Ishikawa (cell line): ENCODE results near the gene PLCB1.

Source experiments
- CEBPB ChIP-seq: IDR thresholded peaks from 2 replicates; pipeline ENCODE4 v1.6.1; 2012
- CREB1 ChIP-seq: IDR thresholded peaks from 2 replicates; pipeline ENCODE4 v1.6.1; 2012; ENCODE audit warnings: low read depth
- EGR1 ChIP-seq: IDR thresholded peaks from 2 replicates; pipeline ENCODE4 v1.6.1; 2012
- EP300 ChIP-seq: IDR thresholded peaks from 2 replicates; pipeline ENCODE4 v1.6.1; 2012; ENCODE audit warnings: borderline replicate concordance
- FOXM1 ChIP-seq: IDR thresholded peaks from 2 replicates; pipeline ENCODE4 v1.6.1; 2012; ENCODE audit warnings: low read depth, borderline replicate concordance
- MAX ChIP-seq: IDR thresholded peaks from 2 replicates; pipeline ENCODE4 v1.6.1; 2012
- NFIC ChIP-seq: IDR thresholded peaks from 2 replicates; pipeline ENCODE4 v1.6.1; 2012
- RAD21 ChIP-seq: IDR thresholded peaks from 2 replicates; pipeline ENCODE4 v1.6.1; 2012; ENCODE audit warnings: low read depth
- REST ChIP-seq: IDR thresholded peaks from 2 replicates; pipeline ENCODE4 v1.6.1; 2012; ENCODE audit warnings: low read depth, mild to moderate bottlenecking
- TAF1 ChIP-seq: IDR thresholded peaks from 2 replicates; pipeline ENCODE4 v1.6.1; 2012; ENCODE audit warnings: low read depth, mild to moderate bottlenecking
- TCF12 ChIP-seq: IDR thresholded peaks from 2 replicates; pipeline ENCODE4 v1.6.1; 2012; ENCODE audit warnings: low read depth
- TEAD4 ChIP-seq: IDR thresholded peaks from 2 replicates; pipeline ENCODE4 v1.6.1; 2012
- USF1 ChIP-seq: IDR thresholded peaks from 2 replicates; pipeline ENCODE4 v1.6.1; 2012
- YY1 ChIP-seq: IDR thresholded peaks from 2 replicates; pipeline ENCODE4 v1.6.1; 2012; ENCODE audit warnings: low read depth
- ZBTB7A ChIP-seq: IDR thresholded peaks from 2 replicates; pipeline ENCODE4 v1.6.1; 2012; ENCODE audit warnings: low read depth

Gene PLCB1

GRCh38 chr20:8234580-8234979 is 102.5 kb downstream of the PLCB1 start:
- no peak for TF ChIP-seq EGR1
- TF ChIP-seq TAF1 = no peak
- TF ChIP-seq MAX = no peak
- TF ChIP-seq CEBPB = no peak
- no peak for TF ChIP-seq ZBTB7A
- no peak for TF ChIP-seq RAD21
- no peak for TF ChIP-seq EP300
- no peak for TF ChIP-seq CREB1
- TF ChIP-seq TCF12 = no peak

GRCh38 chr20:8242066-8242465 is 110.0 kb downstream of the PLCB1 start:
- TF ChIP-seq TCF12 (no peak), EP300 (no peak), NFIC (no peak), RAD21 (no peak), USF1 (no peak), REST (no peak), TAF1 (no peak), MAX (no peak), EGR1 (no peak)

GRCh38 chr20:8242827-8243724 is 111.0 kb downstream of the PLCB1 start:
- TF ChIP-seq EP300 (no peak), CEBPB (no peak), TEAD4 (no peak), YY1 (no peak), TAF1 (no peak), FOXM1 (no peak), CREB1 (no peak), TCF12 (no peak), EGR1 (no peak), NFIC (no peak), RAD21 (no peak), ZBTB7A (no peak), MAX (no peak), REST (no peak), USF1 (no peak)

GRCh38 chr20:8244637-8245036 is 112.6 kb downstream of the PLCB1 start:
- TF ChIP-seq TCF12 (no peak), CEBPB (peak; percentile 80), NFIC (peak; percentile 48), ZBTB7A (no peak), RAD21 (no peak)

GRCh38 chr20:8246153-8246552 is 114.1 kb downstream of the PLCB1 start:
- TF ChIP-seq TCF12 (no peak), RAD21 (no peak), USF1 (no peak), MAX (no peak), TAF1 (no peak), TEAD4 (no peak), EGR1 (no peak), FOXM1 (no peak), ZBTB7A (no peak), REST (no peak), YY1 (no peak)
